OCI-LY1 (cell line): Measurements from ENCODE around the gene DISP2.

Experiments used
- H2AFZ ChIP-seq: fragments of 200-600 bp; sonication (generic), shearing (Covaris generic); 2 replicates; pipeline ENCODE4 v1.6.0; 2014; ENCODE audit warnings: antibody characterized with exemption, mild to moderate bottlenecking, low read length
- H3F3A ChIP-seq: fragments of 200-600 bp; sonication (generic), shearing (Covaris generic); 2 replicates; pipeline ENCODE4 v1.6.0; 2014; ENCODE audit warnings: mild to moderate bottlenecking, antibody characterized with exemption, low read length, moderate library complexity; ENCODE audit not compliant: insufficient read depth
- H3K27ac ChIP-seq: fragments of 200-600 bp; sonication (generic); 2 replicates; pipeline ENCODE4 v1.5.1; 2014; ENCODE audit warnings: low read length, mixed run types, mild to moderate bottlenecking, low read depth; ENCODE audit not compliant: poor library complexity, severe bottlenecking
- H3K27me3 ChIP-seq: fragments of 200-600 bp; sonication (generic); 2 replicates; pipeline ENCODE4 v1.6.0; 2014; ENCODE audit warnings: antibody characterized with exemption, mild to moderate bottlenecking, low read length, moderate library complexity; ENCODE audit not compliant: insufficient read depth
- H3K36me3 ChIP-seq: fragments of 200-600 bp; sonication (generic); 2 replicates; pipeline ENCODE4 v1.6.1; 2014; ENCODE audit warnings: mild to moderate bottlenecking, antibody characterized with exemption, low read length, moderate library complexity, mixed read lengths; ENCODE audit not compliant: insufficient read depth
- H3K4me1 ChIP-seq: fragments of 200-600 bp; sonication (generic); 2 replicates; pipeline ENCODE4 v1.5.1; 2014; ENCODE audit warnings: mild to moderate bottlenecking, low read length, moderate library complexity; ENCODE audit not compliant: insufficient read depth, severe bottlenecking
- H3K4me2 ChIP-seq: fragments of 200-600 bp; sonication (generic), shearing (Covaris generic); 2 replicates; pipeline ENCODE4 v1.6.1; 2014; ENCODE audit warnings: low read length
- H3K4me3 ChIP-seq: fragments of 200-600 bp; sonication (generic); 2 replicates; pipeline ENCODE4 v1.5.1; 2014; ENCODE audit warnings: low read length, low read depth, mild to moderate bottlenecking, mixed read lengths; ENCODE audit not compliant: poor library complexity, severe bottlenecking
- H3K79me2 ChIP-seq: fragments of 200-600 bp; shearing (Covaris generic); 2 replicates; pipeline ENCODE4 v1.6.1; 2016; ENCODE audit warnings: mixed run types, low read length, mixed read lengths; ENCODE audit not compliant: insufficient read depth
- H3K9ac ChIP-seq: fragments of 200-600 bp; sonication (generic), shearing (Covaris generic); 2 replicates; pipeline ENCODE4 v1.6.1; 2014; ENCODE audit warnings: mild to moderate bottlenecking, low read length, mixed read lengths
- H3K9me2 ChIP-seq: fragments of 200-600 bp; sonication (generic), shearing (Covaris generic); 2 replicates; pipeline ENCODE4 v1.6.1; 2014; ENCODE audit warnings: low read depth, mild to moderate bottlenecking, low read length, mixed read lengths
- H3K9me3 ChIP-seq: fragments of 200-600 bp; shearing (Covaris generic); 2 replicates; pipeline ENCODE4 v1.6.1; 2014; ENCODE audit warnings: low read length, mixed read lengths
- H4K20me1 ChIP-seq: fragments of 200-600 bp; sonication (generic), shearing (Covaris generic); 2 replicates; pipeline ENCODE4 v1.6.0; 2016; ENCODE audit warnings: mild to moderate bottlenecking, low read length; ENCODE audit not compliant: insufficient read depth
- CTCF ChIP-seq: fragments of 200-600 bp; sonication (generic), shearing (Covaris generic); IDR thresholded peaks from 2 replicates; pipeline ENCODE4 v1.5.1; 2017; ENCODE audit warnings: mild to moderate bottlenecking, antibody characterized with exemption, low read length, moderate library complexity, mixed read lengths
- EZH2 ChIP-seq: fragments of 200-600 bp; sonication (generic), shearing (Covaris generic); IDR thresholded peaks from 2 replicates; pipeline ENCODE4 v1.8.0; 2017; ENCODE audit warnings: borderline replicate concordance, mixed run types, mild to moderate bottlenecking, antibody characterized with exemption, low read length, moderate library complexity, mixed read lengths

Gene DISP2

GRCh38 chr15:40310001-40310959 is 47.7 kb upstream of the DISP2 start:
- H3K36me3 ChIP-seq, result no peaks in the 10 kb centered on the region
- no peak overlapping the region for H3K4me2 ChIP-seq
- no peak overlapping the region for H3K4me3 ChIP-seq
- H3K27me3 ChIP-seq, result no peaks in the 10 kb centered on the region
- H3K9ac ChIP-seq, result no peak overlapping the region
- H3K9me3 ChIP-seq, result no peaks in the 10 kb centered on the region
- H4K20me1 ChIP-seq, result no peaks in the 10 kb centered on the region
- no peak for TF ChIP-seq EZH2
- TF ChIP-seq CTCF, result peak; percentile 89
- H2AFZ ChIP-seq, result no peak overlapping the region
- no peak overlapping the region for H3K27ac ChIP-seq
- H3K79me2 ChIP-seq, result no peaks in the 10 kb centered on the region
- H3F3A ChIP-seq, result no peaks in the 10 kb centered on the region
- H3K4me1 ChIP-seq, result peaks cover 29% of the 10 kb centered on the region
- H3K9me2 ChIP-seq, result no peaks in the 10 kb centered on the region

- no peaks in the 10 kb centered on the region for H3K79me2 ChIP-seq
- H2AFZ ChIP-seq, result no peak overlapping the region
- H3K4me2 ChIP-seq, result no peak overlapping the region
- H3K9me3 ChIP-seq, result no peaks in the 10 kb centered on the region
- H4K20me1 ChIP-seq, result no peaks in the 10 kb centered on the region
- TF ChIP-seq EZH2 (no peak), CTCF (no peak)
- H3K36me3 ChIP-seq, result no peaks in the 10 kb centered on the region
- no peaks in the 10 kb centered on the region for H3K9me2 ChIP-seq
- no peaks in the 10 kb centered on the region for H3K27me3 ChIP-seq
- H3K4me3 ChIP-seq, result no peak overlapping the region
- H3F3A ChIP-seq, result no peaks in the 10 kb centered on the region
- peaks cover 29% of the 10 kb centered on the region for H3K4me1 ChIP-seq
- H3K9ac ChIP-seq, result no peak overlapping the region
- no peak overlapping the region for H3K27ac ChIP-seq
Measured at GRCh38 chr15:40310993-40311392, 47.0 kb upstream of the DISP2 start.

- Histone ChIP-seq H2AFZ (no peak overlapping the region), H3K79me2 (no peaks in the 10 kb centered on the region), H3K27me3 (no peaks in the 10 kb centered on the region), H3K4me2 (no peak overlapping the region), H3K36me3 (no peaks in the 10 kb centered on the region), H3K9me3 (no peaks in the 10 kb centered on the region), H3K9me2 (no peaks in the 10 kb centered on the region), H3K27ac (no peak overlapping the region), H3K9ac (no peak overlapping the region), H3K4me3 (no peak overlapping the region), H4K20me1 (no peaks in the 10 kb centered on the region), H3F3A (no peaks in the 10 kb centered on the region), H3K4me1 (peaks cover 25% of the 10 kb centered on the region)
- no peak for TF ChIP-seq CTCF
- no peak for TF ChIP-seq EZH2
Measured at GRCh38 chr15:40312370-40313158, 45.5 kb upstream of the DISP2 start.
